PC-3 (cell line): ENCODE measurements around the gene KCNJ9.

ENCODE experiments used
- EZH2 ChIP-seq: fragments of 300-600 bp; sonication (generic); IDR thresholded peaks from one replicate; pipeline ENCODE4 v1.6.1; 2017; ENCODE audit warnings: antibody characterized with exemption, mild to moderate bottlenecking, low read length; ENCODE audit not compliant: unreplicated experiment
- TF ChIP-seq, protein P1 (sequence below): fragments of 300-600 bp; sonication (generic); conservative IDR thresholded peaks from 2 replicates; pipeline ENCODE4 v1.5.1; 2017; ENCODE audit warnings: antibody characterized with exemption, low read depth, mild to moderate bottlenecking, low read length

DNA sequence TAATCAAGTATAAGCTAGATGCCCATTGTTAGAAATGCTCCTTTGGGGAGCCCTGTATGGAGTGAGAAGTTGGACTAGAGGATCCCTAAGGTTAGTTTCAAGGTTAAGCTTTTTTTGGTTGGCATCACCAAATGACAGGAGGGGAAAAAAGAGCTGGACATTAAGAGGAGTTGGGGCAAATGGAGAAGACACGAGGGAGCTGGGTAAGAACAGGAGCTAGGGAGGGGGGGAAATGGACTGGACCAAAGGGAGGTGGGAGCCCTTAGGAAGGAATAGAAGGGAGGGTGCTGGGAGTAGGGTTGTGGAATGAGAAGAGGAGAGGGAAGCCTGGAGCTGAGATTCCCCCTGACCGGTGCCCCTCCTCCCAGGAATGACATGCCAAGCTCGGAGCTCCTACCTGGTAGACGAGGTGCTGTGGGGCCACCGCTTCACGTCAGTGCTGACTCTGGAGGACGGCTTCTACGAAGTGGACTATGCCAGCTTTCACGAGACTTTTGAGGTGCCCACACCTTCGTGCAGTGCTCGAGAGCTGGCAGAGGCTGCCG lies 5.9 kb downstream of the KCNJ9 start:
- TF ChIP-seq, protein P1, sequence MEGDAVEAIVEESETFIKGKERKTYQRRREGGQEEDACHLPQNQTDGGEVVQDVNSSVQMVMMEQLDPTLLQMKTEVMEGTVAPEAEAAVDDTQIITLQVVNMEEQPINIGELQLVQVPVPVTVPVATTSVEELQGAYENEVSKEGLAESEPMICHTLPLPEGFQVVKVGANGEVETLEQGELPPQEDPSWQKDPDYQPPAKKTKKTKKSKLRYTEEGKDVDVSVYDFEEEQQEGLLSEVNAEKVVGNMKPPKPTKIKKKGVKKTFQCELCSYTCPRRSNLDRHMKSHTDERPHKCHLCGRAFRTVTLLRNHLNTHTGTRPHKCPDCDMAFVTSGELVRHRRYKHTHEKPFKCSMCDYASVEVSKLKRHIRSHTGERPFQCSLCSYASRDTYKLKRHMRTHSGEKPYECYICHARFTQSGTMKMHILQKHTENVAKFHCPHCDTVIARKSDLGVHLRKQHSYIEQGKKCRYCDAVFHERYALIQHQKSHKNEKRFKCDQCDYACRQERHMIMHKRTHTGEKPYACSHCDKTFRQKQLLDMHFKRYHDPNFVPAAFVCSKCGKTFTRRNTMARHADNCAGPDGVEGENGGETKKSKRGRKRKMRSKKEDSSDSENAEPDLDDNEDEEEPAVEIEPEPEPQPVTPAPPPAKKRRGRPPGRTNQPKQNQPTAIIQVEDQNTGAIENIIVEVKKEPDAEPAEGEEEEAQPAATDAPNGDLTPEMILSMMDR: no peak
- no peak for TF ChIP-seq EZH2
